GM12891 (cell line): Measurements from ENCODE around the gene F7.

Source experiments
- DNase-seq: peaks from one replicate; pipeline ENCODE4 v3.0.0; 2011; ENCODE audit warnings: low spot score; ENCODE audit not compliant: insufficient read length
- FAIRE-seq: peaks from 2 replicates; lab custom pipeline; 2011; peaks lifted over from hg19 to GRCh38; lab: Jason Lieb, UNC
- PAX5 ChIP-seq: IDR thresholded peaks from 2 replicates; pipeline ENCODE4 v1.6.1; 2011; ENCODE audit warnings: low read length, moderate library complexity, mild to moderate bottlenecking; ENCODE audit not compliant: insufficient read depth, severe bottlenecking
- POLR2A ChIP-seq: IDR thresholded peaks from 2 replicates; pipeline ENCODE4 v1.6.1; 2011; ENCODE audit warnings: low read depth, low read length, control low read depth
- POLR2AphosphoS5 ChIP-seq: IDR thresholded peaks from 2 replicates; pipeline ENCODE4 v1.6.1; 2011; ENCODE audit warnings: low read depth, low read length, control low read depth
- POU2F2 ChIP-seq: IDR thresholded peaks from 2 replicates; pipeline ENCODE4 v1.6.1; 2011; ENCODE audit warnings: low read depth, mild to moderate bottlenecking, control low read depth, low read length, moderate library complexity
- SPI1 ChIP-seq: IDR thresholded peaks from 2 replicates; pipeline ENCODE4 v1.6.1; 2011; ENCODE audit warnings: low read depth, low read length, control low read depth
- TAF1 ChIP-seq: IDR thresholded peaks from 2 replicates; pipeline ENCODE4 v1.6.1; 2011; ENCODE audit warnings: low read depth, low read length, control low read depth

F7 gene

DNA sequence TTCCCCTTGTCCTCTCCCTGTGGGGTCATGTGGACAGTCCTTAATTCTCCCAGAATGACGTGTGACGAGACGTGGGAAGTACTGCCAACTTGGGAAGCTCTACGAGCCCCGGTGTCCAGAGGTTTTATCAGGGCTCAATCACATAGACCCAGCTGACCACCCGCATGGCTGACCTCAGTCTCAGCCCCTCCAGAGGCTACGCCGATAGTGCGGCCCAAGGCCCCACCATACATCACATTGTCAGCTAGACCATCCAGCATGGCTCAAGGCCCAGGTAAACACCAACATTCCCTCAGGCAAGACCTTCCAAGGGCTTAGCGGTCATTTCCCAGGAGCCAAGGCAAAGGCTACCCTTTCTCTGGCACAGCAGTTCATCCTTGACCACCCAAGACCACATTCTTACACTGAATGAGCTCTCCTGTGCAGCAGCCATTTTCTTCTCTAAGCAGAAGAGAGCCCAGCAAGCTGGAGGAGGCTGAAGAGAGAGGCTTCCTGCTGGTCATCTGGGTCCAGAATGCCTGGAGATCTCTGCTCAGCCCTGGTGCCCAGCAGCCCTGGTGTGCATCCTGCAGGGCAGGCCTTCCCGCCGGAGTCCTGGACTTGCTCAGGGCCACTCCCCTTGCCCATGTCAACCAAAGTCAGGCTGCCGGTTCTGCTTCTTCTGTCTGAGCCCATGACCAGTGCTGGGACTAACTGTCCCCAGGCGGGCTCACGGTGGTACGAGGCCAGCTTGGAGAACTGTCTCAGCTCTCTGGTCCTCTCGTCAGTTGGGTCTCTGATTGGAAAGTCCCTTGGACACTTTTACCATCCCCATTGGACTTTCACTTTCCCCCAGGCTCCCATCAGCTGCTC is 9.1 kb downstream of the F7 start:
- FAIRE-seq: no peak
- TF ChIP-seq SPI1 (no peak), TAF1 (no peak), POLR2A (no peak), POU2F2 (no peak), PAX5 (no peak), POLR2AphosphoS5 (no peak)
- no peak for DNase-seq

DNA sequence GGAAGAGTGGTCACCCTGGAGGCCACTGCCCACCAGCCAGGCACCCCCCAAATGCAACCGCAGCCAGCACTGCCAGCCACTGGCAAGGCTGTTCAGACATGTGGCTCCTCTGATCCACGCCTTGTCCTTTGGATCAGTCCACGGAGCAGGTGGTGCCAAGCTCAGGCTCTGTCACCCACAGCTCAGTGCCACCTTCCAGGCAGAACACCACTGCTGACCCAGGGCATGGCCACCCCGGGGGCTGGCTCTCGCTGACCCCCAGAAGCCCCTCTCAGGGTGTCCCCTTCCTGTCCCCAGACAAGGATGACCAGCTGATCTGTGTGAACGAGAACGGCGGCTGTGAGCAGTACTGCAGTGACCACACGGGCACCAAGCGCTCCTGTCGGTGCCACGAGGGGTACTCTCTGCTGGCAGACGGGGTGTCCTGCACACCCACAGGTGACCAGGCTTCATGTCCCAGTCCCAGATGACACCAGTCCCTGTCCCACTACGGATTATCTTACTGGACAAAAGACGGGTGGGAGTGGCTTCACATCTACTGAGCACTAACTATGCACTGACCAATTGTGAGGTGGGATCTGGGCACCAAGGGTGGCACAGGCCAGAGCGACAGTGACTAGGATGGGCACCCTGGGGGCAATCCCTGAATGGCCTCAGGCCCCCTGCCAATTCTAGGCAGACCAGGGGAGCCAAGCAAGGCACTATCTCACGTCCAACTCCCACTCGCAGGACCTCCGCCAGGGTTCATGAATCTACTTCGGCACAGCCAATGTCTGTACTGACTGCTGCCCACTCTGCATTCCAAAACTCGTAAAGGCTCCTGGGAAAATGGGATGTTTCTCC is 10.0 kb downstream of the F7 start:
- TF ChIP-seq TAF1 (no peak), SPI1 (no peak), POU2F2 (no peak), POLR2AphosphoS5 (no peak), POLR2A (no peak), PAX5 (no peak)
- DNase-seq (no peak), FAIRE-seq (no peak)

DNA sequence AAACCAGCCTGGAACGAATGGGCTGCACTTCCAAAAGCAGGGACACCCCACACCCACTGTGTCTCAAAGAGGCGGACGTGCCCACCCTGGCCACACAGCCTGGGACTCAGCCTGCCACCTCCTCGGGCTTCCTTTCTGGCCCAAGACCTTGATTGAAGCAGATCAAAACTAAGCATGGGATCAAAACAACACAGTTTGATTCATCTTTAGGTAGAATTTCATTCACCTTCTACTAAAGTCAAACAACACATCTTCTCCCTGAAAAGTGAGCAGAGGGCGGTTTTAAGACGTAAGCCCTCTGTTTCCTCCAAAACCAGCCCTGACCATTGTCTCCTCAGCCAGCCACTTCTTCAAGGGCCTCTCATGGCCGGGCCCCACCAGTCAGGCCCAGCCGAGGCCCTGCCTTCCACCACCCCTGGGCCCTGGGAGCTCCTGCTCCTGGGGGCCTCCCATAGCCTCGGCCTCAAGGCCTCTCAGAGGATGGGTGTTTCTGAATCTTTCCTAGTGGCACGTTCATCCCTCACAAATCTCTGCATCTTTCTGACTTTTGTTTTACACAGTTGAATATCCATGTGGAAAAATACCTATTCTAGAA is 10.7 kb downstream of the F7 start:
- FAIRE-seq: no peak
- TF ChIP-seq TAF1 (no peak), PAX5 (no peak), SPI1 (no peak), POU2F2 (no peak), POLR2AphosphoS5 (no peak), POLR2A (no peak)
- no peak for DNase-seq

DNA sequence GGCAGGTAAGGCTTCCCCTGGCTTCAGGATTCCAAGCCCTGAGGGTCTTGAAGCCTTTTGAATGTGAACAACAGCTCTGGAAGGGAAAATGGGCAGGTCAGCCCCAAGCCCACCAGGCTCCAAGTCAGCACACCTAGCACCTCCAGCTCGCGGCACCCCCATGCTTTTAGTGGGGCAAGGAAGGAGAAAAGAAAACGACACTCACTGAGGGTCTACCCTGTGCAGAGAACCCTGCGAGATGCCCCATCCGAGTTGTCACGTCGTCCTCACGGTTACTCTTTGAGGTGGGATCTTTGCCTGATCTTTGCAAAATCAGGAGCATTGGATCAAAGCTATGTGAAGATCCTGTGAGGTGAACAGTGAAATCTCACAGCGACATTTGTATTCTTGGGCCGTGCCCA is 11.3 kb downstream of the F7 start:
- TF ChIP-seq POLR2AphosphoS5: no peak
- TF ChIP-seq SPI1: no peak
- no peak for TF ChIP-seq POU2F2
- no peak for TF ChIP-seq TAF1
- TF ChIP-seq POLR2A: no peak
- TF ChIP-seq PAX5: no peak
- DNase-seq (no peak), FAIRE-seq (no peak)

DNA sequence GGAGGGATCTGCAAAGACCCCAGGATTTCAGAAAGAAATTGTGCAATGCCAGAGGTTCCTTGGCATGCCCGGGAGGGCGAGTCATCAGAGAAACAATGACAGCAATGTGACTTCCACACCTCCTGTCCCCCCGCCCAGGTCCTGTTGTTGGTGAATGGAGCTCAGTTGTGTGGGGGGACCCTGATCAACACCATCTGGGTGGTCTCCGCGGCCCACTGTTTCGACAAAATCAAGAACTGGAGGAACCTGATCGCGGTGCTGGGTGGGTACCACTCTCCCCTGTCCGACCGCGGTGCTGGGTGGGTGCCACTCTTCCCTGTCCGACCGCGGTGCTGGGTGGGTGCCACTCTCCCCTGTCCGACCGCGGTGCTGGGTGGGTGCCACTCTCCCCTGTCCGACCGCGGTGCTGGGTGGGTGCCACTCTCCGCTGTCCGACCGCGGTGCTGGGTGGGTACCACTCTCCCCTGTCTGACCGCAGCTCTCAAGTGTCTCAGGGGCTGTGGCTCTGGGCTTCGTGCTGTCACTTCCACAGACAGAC is 11.8 kb downstream of the F7 start:
- DNase-seq: no peak
- TF ChIP-seq TAF1: no peak
- no peak for TF ChIP-seq POLR2AphosphoS5
- TF ChIP-seq POLR2A: no peak
- no peak for TF ChIP-seq PAX5
- no peak for FAIRE-seq

DNA sequence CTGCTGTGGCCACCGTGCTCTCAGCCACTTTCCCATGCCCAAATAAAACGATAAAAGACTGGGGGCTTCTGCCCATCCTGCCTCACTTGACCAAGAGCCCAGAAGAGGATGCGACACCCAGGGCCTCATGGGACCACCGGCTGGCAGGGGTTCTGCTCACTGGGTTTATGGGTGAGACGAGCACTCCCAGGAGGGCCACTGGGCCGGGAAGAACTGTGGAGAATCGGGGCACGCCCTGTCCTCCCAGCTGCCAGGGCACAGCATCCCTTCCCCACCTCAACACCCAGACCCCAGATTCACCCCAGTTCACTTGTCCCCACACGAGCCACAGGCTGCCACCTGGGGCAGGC is 12.3 kb downstream of the F7 start:
- FAIRE-seq (no peak), DNase-seq (no peak)
- TF ChIP-seq POLR2A: no peak
- no peak for TF ChIP-seq POU2F2
- TF ChIP-seq TAF1: no peak
- no peak for TF ChIP-seq POLR2AphosphoS5
- no peak for TF ChIP-seq PAX5
- TF ChIP-seq SPI1: no peak

DNA sequence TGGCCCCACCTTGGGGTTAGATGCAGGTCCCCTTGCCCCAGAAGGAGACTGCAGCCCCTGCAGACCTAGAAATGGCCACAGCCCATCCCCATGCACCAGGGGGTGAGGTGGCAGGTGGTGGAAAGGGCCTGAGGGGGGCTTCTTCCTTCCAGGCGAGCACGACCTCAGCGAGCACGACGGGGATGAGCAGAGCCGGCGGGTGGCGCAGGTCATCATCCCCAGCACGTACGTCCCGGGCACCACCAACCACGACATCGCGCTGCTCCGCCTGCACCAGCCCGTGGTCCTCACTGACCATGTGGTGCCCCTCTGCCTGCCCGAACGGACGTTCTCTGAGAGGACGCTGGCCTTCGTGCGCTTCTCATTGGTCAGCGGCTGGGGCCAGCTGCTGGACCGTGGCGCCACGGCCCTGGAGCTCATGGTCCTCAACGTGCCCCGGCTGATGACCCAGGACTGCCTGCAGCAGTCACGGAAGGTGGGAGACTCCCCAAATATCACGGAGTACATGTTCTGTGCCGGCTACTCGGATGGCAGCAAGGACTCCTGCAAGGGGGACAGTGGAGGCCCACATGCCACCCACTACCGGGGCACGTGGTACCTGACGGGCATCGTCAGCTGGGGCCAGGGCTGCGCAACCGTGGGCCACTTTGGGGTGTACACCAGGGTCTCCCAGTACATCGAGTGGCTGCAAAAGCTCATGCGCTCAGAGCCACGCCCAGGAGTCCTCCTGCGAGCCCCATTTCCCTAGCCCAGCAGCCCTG is 12.8 kb downstream of the F7 start:
- FAIRE-seq: no peak
- TF ChIP-seq POLR2AphosphoS5: no peak
- no peak for TF ChIP-seq POU2F2
- TF ChIP-seq POLR2A: no peak
- no peak for TF ChIP-seq SPI1
- TF ChIP-seq TAF1: no peak
- no peak for TF ChIP-seq PAX5

DNA sequence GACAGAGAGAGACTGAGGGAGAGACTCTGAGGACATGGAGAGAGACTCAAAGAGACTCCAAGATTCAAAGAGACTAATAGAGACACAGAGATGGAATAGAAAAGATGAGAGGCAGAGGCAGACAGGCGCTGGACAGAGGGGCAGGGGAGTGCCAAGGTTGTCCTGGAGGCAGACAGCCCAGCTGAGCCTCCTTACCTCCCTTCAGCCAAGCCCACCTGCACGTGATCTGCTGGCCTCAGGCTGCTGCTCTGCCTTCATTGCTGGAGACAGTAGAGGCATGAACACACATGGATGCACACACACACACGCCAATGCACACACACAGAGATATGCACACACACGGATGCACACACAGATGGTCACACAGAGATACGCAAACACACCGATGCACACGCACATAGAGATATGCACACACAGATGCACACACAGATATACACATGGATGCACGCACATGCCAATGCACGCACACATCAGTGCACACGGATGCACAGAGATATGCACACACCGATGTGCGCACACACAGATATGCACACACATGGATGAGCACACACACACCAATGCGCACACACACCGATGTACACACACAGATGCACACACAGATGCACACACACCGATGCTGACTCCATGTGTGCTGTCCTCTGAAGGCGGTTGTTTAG is 13.7 kb downstream of the F7 start:
- DNase-seq (no peak), FAIRE-seq (peak; percentile 13)
- TF ChIP-seq SPI1 (no peak), POLR2AphosphoS5 (no peak), TAF1 (no peak), POLR2A (no peak), POU2F2 (no peak), PAX5 (no peak)

More for the DNA sequence above, 12.8 kb downstream of the F7 start:
- no peak for DNase-seq
